ENCODE results near the gene MAP3K14. TPM values are rescaled to one million over a fixed set of nuclear protein-coding genes. Genes with fewer than 3 reads are reported as not detected.

MAP3K14 gene
- total RNA-seq, 1 experiment from 2014 or later, result 7.8 TPM

- Mint-ChIP-seq H3K27me3 (ENCODE audit: low read depth) (peaks cover 17% of the 10 kb centered on the region), H3K4me1 (peaks cover 29 to 32% of the 10 kb centered on the region in 2 experiments), H3K27ac (peak overlapping the region in 1 of 3 experiments; percentile 28; a peak in 2 of 7 replicates), H3K9me3 (no peaks in the 10 kb centered on the region), H3K4me3 (no peak overlapping the region; a peak in 1 of 5 replicates), H3K36me3 (ENCODE audit: insufficient read depth in 1 of 3, low read depth in 3 of 3) (peaks cover 2 to 9% (median 5%) of the 10 kb centered on the region in 3 experiments; a peak in 5 of 7 replicates)
- no peaks in the 10 kb centered on the region for H3K27me3 ChIP-seq (ENCODE audit: insufficient read depth, low read length)
- H3K9ac ChIP-seq (ENCODE audit: extremely low read depth, insufficient read length, low read length), result no peak overlapping the region
- no peak for TF ChIP-seq CTCF (conservative IDR thresholded peaks at IDR 0.05)
- DNase-seq, result no peak
- H3K14ac ChIP-seq (ENCODE audit: insufficient read depth, low read length), result no peak overlapping the region
- H4K5ac ChIP-seq (ENCODE audit: insufficient read length, low read depth, low read length), result no peak overlapping the region
- H2BK15ac ChIP-seq (ENCODE audit: low read depth, low read length), result no peak overlapping the region
- H2BK5ac ChIP-seq (ENCODE audit: insufficient read length, low read length), result no peak overlapping the region
- no peak overlapping the region for H2BK12ac ChIP-seq (ENCODE audit: insufficient read length, low read depth, low read length)
- no peak overlapping the region for H3K4ac ChIP-seq (ENCODE audit: low read depth, low read length)
- no peak overlapping the region for H3K56ac ChIP-seq (ENCODE audit: insufficient read length, low read depth, low read length)
- H2AFZ ChIP-seq (ENCODE audit: low read length), result no peak overlapping the region
- H3K4me1 ChIP-seq (ENCODE audit: insufficient read depth, low read length), result peaks cover 4% of the 10 kb centered on the region; the same call in 1 of the 2 replicates
- no peak overlapping the region for H2AK5ac ChIP-seq (ENCODE audit: insufficient read length, low read length)
- no peaks in the 10 kb centered on the region for H3K9me3 ChIP-seq (ENCODE audit: control insufficient read depth, low read depth, low read length)
- no peaks in the 10 kb centered on the region for H4K20me1 ChIP-seq (ENCODE audit: control insufficient read depth, insufficient read depth, insufficient read length)
- WGBS (ENCODE audit: extremely low coverage, insufficient read length, low lambda C conversion rate), result no CpG with 5 or more reads among the region's 8 CpGs
- no peak overlapping the region for H2BK120ac ChIP-seq (ENCODE audit: low read depth, low read length, poor library complexity, severe bottlenecking)
- H4K91ac ChIP-seq (ENCODE audit: insufficient read length, low read depth, low read length), result no peak overlapping the region
- H3K18ac ChIP-seq (ENCODE audit: insufficient read length, low read depth, low read length), result no peak overlapping the region
- no peaks in the 10 kb centered on the region for H3K23me2 ChIP-seq (ENCODE audit: insufficient read length, low read depth, low read length, poor library complexity, severe bottlenecking)
- no peak overlapping the region for H4K8ac ChIP-seq (replicated peaks; ENCODE audit: insufficient read length, low read depth, low read length)
- H3T11ph ChIP-seq (ENCODE audit: low read length), result no peak overlapping the region
- H3K27ac ChIP-seq (ENCODE audit: insufficient read length, low read depth, low read length), result no peak overlapping the region
- H3K79me2 ChIP-seq (ENCODE audit: insufficient read depth, low read length), result no peaks in the 10 kb centered on the region
- H3K23ac ChIP-seq (ENCODE audit: insufficient read length, low read depth, low read length), result no peak overlapping the region
- no peak overlapping the region for H3K4me2 ChIP-seq (ENCODE audit: insufficient read depth, insufficient read length, low read length)
- H3K79me1 ChIP-seq (ENCODE audit: insufficient read depth, low read depth, low read length, poor library complexity, severe bottlenecking), result no peaks in the 10 kb centered on the region
- no peak overlapping the region for H2BK20ac ChIP-seq (ENCODE audit: low read depth, low read length, poor library complexity, severe bottlenecking)
Measured at GRCh38 chr17:45255358-45255757, 61.5 kb downstream of the MAP3K14 start.
